Vagina (tissue), 2 donors: ENCODE data around the gene RANBP17. TPM values are rescaled to one million over a fixed set of nuclear protein-coding genes. Genes with fewer than 3 reads are reported as not detected.

Source experiments
- DNase-seq, 2 donors: peaks; one replicate each; pipeline ENCODE4 v3.0.0-alpha.2; 2017; ENCODE audit errors: extremely low spot score in 2 of 2
- H3K27ac ChIP-seq: fragments of 200-600 bp; sonication (generic); one replicate; pipeline ENCODE4 v1.5.1; 2019
- H3K27me3 ChIP-seq: fragments of 200-600 bp; sonication (generic); one replicate; pipeline ENCODE4 v1.5.1; 2019
- H3K36me3 ChIP-seq, 2 donors: fragments of 200-600 bp; sonication (generic); one replicate each; pipeline ENCODE4 v1.5.1; 2017 to 2019
- H3K4me1 ChIP-seq: fragments of 200-600 bp; sonication (generic); one replicate; pipeline ENCODE4 v1.5.1; 2019
- H3K4me3 ChIP-seq, 2 donors: fragments of 200-600 bp; sonication (generic); 1 replicate in 1 of 2; 2 replicates in 1 of 2; pipeline ENCODE4 v1.5.1; 2016 to 2019
- H3K9me3 ChIP-seq: fragments of 200-600 bp; sonication (generic); one replicate; pipeline ENCODE4 v1.5.1; 2019
- POLR2A ChIP-seq, 2 donors: fragments of 450-650 bp; IDR thresholded peaks; one replicate each; pipeline ENCODE4 v1.6.1; 2017; ENCODE audit warnings: antibody characterized with exemption in 2 of 2, mild to moderate bottlenecking in 2 of 2, moderate library complexity in 2 of 2
- POLR2AphosphoS5 ChIP-seq, 2 donors: sonication (generic); formaldehyde crosslinking; IDR thresholded peaks; one replicate each; pipeline ENCODE4 v1.9.0; 2017; ENCODE audit warnings: antibody characterized with exemption in 2 of 2, mild to moderate bottlenecking in 2 of 2, low read depth in 1 of 2; ENCODE audit not compliant: insufficient read depth in 1 of 2
- intact Hi-C: fragments of 100-400 bp; cut with DNase I; formaldehyde crosslinking; loops from one replicate; pipeline ENCODE4 v1.15.1; 2023
- total RNA-seq: library from RNA; depleted of rRNA; stranded (reverse); fragments of >200 nt; gene quantifications from one replicate; pipeline ENCODE4 v1.2.3, GENCODE V29; 2016
- TF ChIP-seq, protein P1 (sequence below), 3 experiments: fragments of 450-650 bp in 2 of 3; fragments of 200-600 bp in 1 of 3; sonication (generic) in 1 of 3; IDR thresholded peaks; one replicate each; pipeline ENCODE4 v1.5.1; 2017 to 2019; ENCODE audit warnings: antibody characterized with exemption in 3 of 3, mild to moderate bottlenecking in 2 of 3, moderate library complexity in 2 of 3

The RANBP17 gene
- total RNA-seq, 1 donor from 2014 or later: 5.4 TPM

DNA sequence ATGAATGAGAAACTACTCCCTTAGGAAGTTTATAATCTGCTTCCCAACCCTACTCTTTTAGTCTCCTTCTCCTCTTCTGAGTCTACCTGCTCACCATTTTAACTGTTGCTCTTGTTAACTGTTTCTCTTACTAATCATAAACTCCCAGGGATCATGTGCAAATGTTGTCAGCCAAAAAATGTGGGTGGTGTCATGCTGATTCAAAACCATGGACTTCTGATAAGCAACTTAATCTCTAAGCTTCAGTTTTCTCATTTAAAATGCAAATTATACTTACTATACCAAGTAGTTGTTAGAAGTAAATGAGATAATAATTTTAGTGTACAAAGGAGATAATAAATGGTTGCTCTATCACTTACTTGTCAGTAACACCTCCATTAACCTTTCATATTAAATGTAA, 401.4 kb downstream of the RANBP17 start:
- Histone ChIP-seq H3K4me1 (no peaks in the 10 kb centered on the region), H3K27ac (no peak overlapping the region), H3K4me3 (no peak overlapping the region), H3K36me3 (no peaks in the 10 kb centered on the region), H3K27me3 (no peaks in the 10 kb centered on the region), H3K9me3 (no peaks in the 10 kb centered on the region)
- DNase-seq: no peak
- intact Hi-C loops: no loop called here
- TF ChIP-seq, protein P1, sequence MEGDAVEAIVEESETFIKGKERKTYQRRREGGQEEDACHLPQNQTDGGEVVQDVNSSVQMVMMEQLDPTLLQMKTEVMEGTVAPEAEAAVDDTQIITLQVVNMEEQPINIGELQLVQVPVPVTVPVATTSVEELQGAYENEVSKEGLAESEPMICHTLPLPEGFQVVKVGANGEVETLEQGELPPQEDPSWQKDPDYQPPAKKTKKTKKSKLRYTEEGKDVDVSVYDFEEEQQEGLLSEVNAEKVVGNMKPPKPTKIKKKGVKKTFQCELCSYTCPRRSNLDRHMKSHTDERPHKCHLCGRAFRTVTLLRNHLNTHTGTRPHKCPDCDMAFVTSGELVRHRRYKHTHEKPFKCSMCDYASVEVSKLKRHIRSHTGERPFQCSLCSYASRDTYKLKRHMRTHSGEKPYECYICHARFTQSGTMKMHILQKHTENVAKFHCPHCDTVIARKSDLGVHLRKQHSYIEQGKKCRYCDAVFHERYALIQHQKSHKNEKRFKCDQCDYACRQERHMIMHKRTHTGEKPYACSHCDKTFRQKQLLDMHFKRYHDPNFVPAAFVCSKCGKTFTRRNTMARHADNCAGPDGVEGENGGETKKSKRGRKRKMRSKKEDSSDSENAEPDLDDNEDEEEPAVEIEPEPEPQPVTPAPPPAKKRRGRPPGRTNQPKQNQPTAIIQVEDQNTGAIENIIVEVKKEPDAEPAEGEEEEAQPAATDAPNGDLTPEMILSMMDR (IDR thresholded peaks at IDR 0.05): no peak
- TF ChIP-seq POLR2A (IDR thresholded peaks at IDR 0.05) (no peak), POLR2AphosphoS5 (IDR thresholded peaks at IDR 0.05; ENCODE audit: insufficient read depth in 1 of 2, low read depth in 1 of 2) (no peak)

DNA sequence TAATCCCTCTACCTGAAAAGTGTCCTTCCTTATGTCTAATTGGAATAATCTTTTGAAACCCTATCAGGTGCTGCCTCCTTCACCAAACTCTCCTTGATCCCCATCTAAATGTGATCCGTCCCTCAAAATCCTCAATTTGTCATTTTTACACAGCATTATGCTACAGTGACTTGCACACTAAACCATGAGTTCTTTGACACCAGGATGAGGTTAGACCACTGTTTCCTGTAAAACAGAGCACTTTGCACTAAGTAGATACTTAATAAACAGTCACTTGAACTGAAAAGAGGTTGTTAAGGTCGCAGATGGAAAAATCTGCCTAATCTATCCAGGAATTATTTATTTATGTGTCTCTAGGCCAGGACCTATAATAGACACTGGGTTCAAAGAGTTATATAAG, 403.0 kb downstream of the RANBP17 start:
- intact Hi-C loops: no loop called here
- DNase-seq: no peak
- Histone ChIP-seq H3K4me3 (no peak overlapping the region), H3K9me3 (no peaks in the 10 kb centered on the region), H3K36me3 (no peaks in the 10 kb centered on the region), H3K27ac (no peak overlapping the region), H3K4me1 (no peaks in the 10 kb centered on the region), H3K27me3 (no peaks in the 10 kb centered on the region)
- TF ChIP-seq, protein P1 (IDR thresholded peaks at IDR 0.05): no peak
- TF ChIP-seq POLR2AphosphoS5 (IDR thresholded peaks at IDR 0.05; ENCODE audit: insufficient read depth in 1 of 2, low read depth in 1 of 2) (no peak), POLR2A (IDR thresholded peaks at IDR 0.05) (no peak)

DNA sequence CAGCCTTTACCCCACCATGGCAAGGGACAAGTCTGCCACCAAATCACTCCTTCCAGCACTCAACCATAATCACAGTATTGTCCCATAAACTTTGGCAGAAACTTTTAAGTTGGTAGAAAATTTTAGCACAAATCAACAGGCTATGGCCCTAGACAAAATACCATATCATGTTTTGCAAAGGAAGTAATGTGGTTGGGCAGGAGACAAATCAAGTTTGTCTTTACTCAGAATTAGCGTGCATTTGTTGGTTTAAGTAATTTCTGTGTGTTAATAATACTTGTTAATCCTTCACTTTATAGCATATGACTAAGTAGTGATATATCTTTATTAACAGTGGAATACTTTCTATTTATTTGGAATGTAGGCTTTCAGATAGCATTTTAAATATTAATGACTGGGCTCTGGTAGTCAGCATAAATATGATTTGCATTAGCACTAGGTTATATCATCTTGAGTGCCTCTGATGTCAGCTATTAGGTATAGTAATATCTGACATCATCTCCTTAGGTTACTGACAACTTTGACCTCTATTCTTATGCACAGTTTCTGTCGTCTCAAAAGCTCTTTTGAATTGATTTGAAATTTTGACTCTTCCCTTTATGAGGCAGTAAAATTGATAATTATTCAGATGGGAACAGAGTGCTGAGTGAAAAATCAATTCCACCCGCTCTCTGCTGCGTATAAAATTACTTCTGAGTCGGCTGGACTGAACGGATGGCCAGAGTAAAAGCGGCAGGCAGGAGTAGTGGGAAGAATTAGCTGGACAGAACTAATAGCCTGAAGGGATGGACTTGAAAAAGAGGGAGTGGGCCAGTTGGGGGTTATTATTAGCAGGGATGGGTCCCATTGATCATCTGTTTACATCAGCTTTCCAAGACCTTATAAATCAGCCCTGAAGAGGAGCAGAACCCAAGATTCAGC, 407.1 kb downstream of the RANBP17 start:
- intact Hi-C loops: no loop called here
- no peaks in the 10 kb centered on the region for H3K36me3 ChIP-seq
- H3K27me3 ChIP-seq: no peaks in the 10 kb centered on the region
- no peak for DNase-seq
- no peaks in the 10 kb centered on the region for H3K9me3 ChIP-seq
- H3K4me3 ChIP-seq: no peak overlapping the region
- no peaks in the 10 kb centered on the region for H3K4me1 ChIP-seq
- no peak overlapping the region for H3K27ac ChIP-seq
- TF ChIP-seq, protein P1 (IDR thresholded peaks at IDR 0.05): no peak
- no peak for TF ChIP-seq POLR2AphosphoS5 (IDR thresholded peaks at IDR 0.05; ENCODE audit: insufficient read depth in 1 of 2, low read depth in 1 of 2)
- no peak for TF ChIP-seq POLR2A (IDR thresholded peaks at IDR 0.05)

DNA sequence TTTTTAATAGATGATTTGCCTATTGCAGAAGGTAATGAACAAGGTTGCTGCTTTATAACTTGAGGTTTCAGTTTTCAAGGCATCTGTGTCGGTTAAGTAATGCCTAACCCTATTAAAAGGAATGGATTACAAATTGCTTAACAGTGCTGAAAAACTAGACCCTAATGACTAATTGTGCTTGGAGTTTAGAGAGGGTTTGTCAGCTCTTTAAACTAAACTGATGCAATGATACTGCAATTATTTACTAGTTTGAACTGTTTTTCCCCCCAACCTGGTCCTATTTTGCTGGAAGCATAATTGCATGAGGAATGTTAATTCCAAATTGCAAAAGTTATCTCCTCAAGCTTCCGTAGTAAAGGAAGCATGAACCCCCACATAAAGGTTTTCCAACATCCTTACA, 407.9 kb downstream of the RANBP17 start:
- TF ChIP-seq, protein P1 (IDR thresholded peaks at IDR 0.05): no peak
- TF ChIP-seq POLR2A (IDR thresholded peaks at IDR 0.05): no peak

DNA sequence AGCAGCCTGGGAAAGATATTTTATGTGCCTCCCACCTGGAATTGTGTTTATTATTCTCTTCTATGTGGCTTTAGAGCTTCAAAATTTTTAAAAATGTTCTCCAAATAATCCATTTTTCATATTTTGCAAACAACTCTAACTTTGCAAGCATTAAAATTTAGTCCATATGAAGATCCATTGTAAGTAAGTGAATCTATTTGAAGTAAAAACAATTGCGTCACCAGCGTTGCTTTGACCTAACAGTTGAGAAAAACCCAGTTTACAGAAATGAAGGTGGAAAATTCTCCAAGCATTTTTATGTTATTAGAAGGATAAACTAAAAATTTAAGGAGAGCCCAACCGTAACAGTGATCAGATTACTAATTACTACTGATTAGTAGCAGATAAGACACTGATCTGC, 408.3 kb downstream of the RANBP17 start:
- H3K4me3 ChIP-seq: no peak overlapping the region
- no peak overlapping the region for H3K27ac ChIP-seq
- intact Hi-C loops: no loop called here

More for the DNA sequence above, 407.9 kb downstream of the RANBP17 start:
- DNase-seq: no peak
- intact Hi-C loops: no loop called here
- Histone ChIP-seq H3K36me3 (no peaks in the 10 kb centered on the region), H3K27ac (no peak overlapping the region), H3K27me3 (no peaks in the 10 kb centered on the region), H3K4me1 (no peaks in the 10 kb centered on the region), H3K9me3 (no peaks in the 10 kb centered on the region), H3K4me3 (no peak overlapping the region)

More for the DNA sequence above, 408.3 kb downstream of the RANBP17 start:
- no peak for DNase-seq
- H3K4me1 ChIP-seq: no peaks in the 10 kb centered on the region
- no peaks in the 10 kb centered on the region for H3K27me3 ChIP-seq
- H3K9me3 ChIP-seq: no peaks in the 10 kb centered on the region
- TF ChIP-seq POLR2A (IDR thresholded peaks at IDR 0.05) (no peak), POLR2AphosphoS5 (IDR thresholded peaks at IDR 0.05; ENCODE audit: insufficient read depth in 1 of 2, low read depth in 1 of 2) (no peak)
- TF ChIP-seq, protein P1 (IDR thresholded peaks at IDR 0.05): no peak
- H3K36me3 ChIP-seq: no peaks in the 10 kb centered on the region
